Neural progenitor cell (in vitro differentiated cells): ENCODE results near the gene RAC2. TPM values are rescaled to one million over a fixed set of nuclear protein-coding genes. Genes with fewer than 3 reads are reported as not detected.

ENCODE experiments used
- DNase-seq: peaks from one replicate; pipeline ENCODE4 v3.0.0-alpha.2; 2016; ENCODE audit warnings: low spot score
- H2AFZ ChIP-seq: fragments of 200-600 bp; sonication (generic); replicated peaks from 2 replicates; pipeline ENCODE4 v1.6.1; 2016; ENCODE audit warnings: antibody characterized with exemption
- H3F3A ChIP-seq: fragments of 200-600 bp; sonication (generic); 2 replicates; pipeline ENCODE4 v1.6.1; 2016; ENCODE audit warnings: antibody characterized with exemption, low read depth
- H3K27ac ChIP-seq: fragments of 200-600 bp; sonication (generic); 2 replicates; pipeline ENCODE4 v1.5.1; 2016; ENCODE audit warnings: mild to moderate bottlenecking
- H3K27me3 ChIP-seq: fragments of 200-600 bp; sonication (generic); 2 replicates; pipeline ENCODE4 v1.6.1; 2016; ENCODE audit warnings: mild to moderate bottlenecking, moderate library complexity
- H3K36me3 ChIP-seq: fragments of 200-600 bp; sonication (generic); 2 replicates; pipeline ENCODE4 v1.5.1; 2016
- H3K4me1 ChIP-seq: fragments of 200-600 bp; sonication (generic); 2 replicates; pipeline ENCODE4 v1.6.1; 2016; ENCODE audit warnings: mixed run types
- H3K4me2 ChIP-seq: fragments of 200-600 bp; sonication (generic); 2 replicates; pipeline ENCODE4 v1.6.1; 2016
- H3K4me3 ChIP-seq: fragments of 200-600 bp; sonication (generic); 2 replicates; pipeline ENCODE4 v1.5.1; 2016
- H3K79me2 ChIP-seq: fragments of 200-600 bp; sonication (generic); 2 replicates; pipeline ENCODE4 v1.6.1; 2016; ENCODE audit warnings: low read depth
- H3K9ac ChIP-seq: fragments of 200-600 bp; sonication (generic); 2 replicates; pipeline ENCODE4 v1.6.1; 2016
- H3K9me3 ChIP-seq: fragments of 200-600 bp; sonication (generic); 2 replicates; pipeline ENCODE4 v1.5.1; 2016; ENCODE audit warnings: low read depth
- H4K20me1 ChIP-seq: fragments of 200-600 bp; sonication (generic); 2 replicates; pipeline ENCODE4 v1.6.1; 2016; ENCODE audit warnings: low read depth
- H3K27ac Mint-ChIP-seq: 3 replicates; pipeline ENCODE4 v1.8.0; 2021; ENCODE audit warnings: mixed read lengths
- H3K27me3 Mint-ChIP-seq: 2 replicates; pipeline ENCODE4 v1.8.0; 2022; ENCODE audit warnings: low read depth, mild to moderate bottlenecking, inconsistent platforms, moderate library complexity, mixed read lengths; ENCODE audit not compliant: insufficient read depth
- H3K36me3 Mint-ChIP-seq: 3 replicates; pipeline ENCODE4 v1.8.0; 2021; ENCODE audit warnings: mixed read lengths
- H3K4me1 Mint-ChIP-seq: 3 replicates; pipeline ENCODE4 v1.8.0; 2021; ENCODE audit warnings: mixed read lengths
- H3K4me3 Mint-ChIP-seq: 3 replicates; pipeline ENCODE4 v1.8.0; 2021; ENCODE audit warnings: mild to moderate bottlenecking, moderate library complexity, mixed read lengths
- H3K9me3 Mint-ChIP-seq: 3 replicates; pipeline ENCODE4 v1.8.0; 2020; ENCODE audit warnings: mixed read lengths
- EZH2 ChIP-seq: fragments of 200-600 bp; sonication (generic); IDR thresholded peaks from 2 replicates; pipeline ENCODE4 v1.6.1; 2017; ENCODE audit warnings: antibody characterized with exemption, mild to moderate bottlenecking, moderate library complexity
- EZH2phosphoT487 ChIP-seq: fragments of 200-600 bp; sonication (generic); IDR thresholded peaks from 2 replicates; pipeline ENCODE4 v1.6.1; 2017; ENCODE audit warnings: antibody characterized with exemption
- total RNA-seq: library from RNA; depleted of rRNA; stranded (reverse); fragments of >200 nt; gene quantifications from 2 replicates; pipeline ENCODE4 v1.2.3, GENCODE V29; 2015; ENCODE audit warnings: low replicate concordance
- TF ChIP-seq, protein P1 (sequence below): fragments of 200-600 bp; sonication (generic); IDR thresholded peaks from 2 replicates; pipeline ENCODE4 v1.5.1; 2017; ENCODE audit warnings: antibody characterized with exemption, mild to moderate bottlenecking

RAC2 gene
- total RNA-seq, 1 donor from 2014 or later: 1.7 TPM

DNA sequence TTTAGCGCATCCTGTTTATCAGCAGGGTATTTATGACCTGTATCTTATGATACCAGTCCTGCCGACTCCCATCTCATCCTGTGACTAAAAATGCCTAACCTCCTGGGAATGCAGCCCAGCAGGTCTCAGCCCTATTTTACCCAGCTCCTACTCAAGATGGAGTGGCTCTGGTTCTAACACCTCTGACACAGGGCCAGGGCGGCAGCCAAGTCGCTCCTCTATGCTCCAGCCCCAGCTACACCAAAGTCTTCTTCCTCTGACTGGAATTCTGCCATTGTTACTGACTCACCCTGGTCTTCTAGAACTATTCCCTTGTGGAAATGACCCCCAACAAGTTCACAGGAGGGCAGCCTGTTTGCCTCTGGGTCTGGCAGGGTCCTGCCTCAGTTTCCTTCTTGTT lies 48.1 kb downstream of the RAC2 start:
- Histone ChIP-seq H3K36me3 (no peaks in the 10 kb centered on the region), H3K27ac (no peak overlapping the region), H2AFZ (no peak overlapping the region), H3K4me1 (no peaks in the 10 kb centered on the region), H3K79me2 (no peaks in the 10 kb centered on the region), H3K27me3 (no peaks in the 10 kb centered on the region), H3K4me2 (no peak overlapping the region), H4K20me1 (no peaks in the 10 kb centered on the region), H3K9ac (no peak overlapping the region), H3K4me3 (no peak overlapping the region), H3F3A (peaks cover 14% of the 10 kb centered on the region), H3K9me3 (peaks cover 8% of the 10 kb centered on the region)
- H3K9me3 Mint-ChIP-seq: peaks cover 13% of the 10 kb centered on the region
- H3K27me3 Mint-ChIP-seq: peaks cover 4% of the 10 kb centered on the region
- peaks cover 20% of the 10 kb centered on the region for H3K4me1 Mint-ChIP-seq
- TF ChIP-seq, protein P1, sequence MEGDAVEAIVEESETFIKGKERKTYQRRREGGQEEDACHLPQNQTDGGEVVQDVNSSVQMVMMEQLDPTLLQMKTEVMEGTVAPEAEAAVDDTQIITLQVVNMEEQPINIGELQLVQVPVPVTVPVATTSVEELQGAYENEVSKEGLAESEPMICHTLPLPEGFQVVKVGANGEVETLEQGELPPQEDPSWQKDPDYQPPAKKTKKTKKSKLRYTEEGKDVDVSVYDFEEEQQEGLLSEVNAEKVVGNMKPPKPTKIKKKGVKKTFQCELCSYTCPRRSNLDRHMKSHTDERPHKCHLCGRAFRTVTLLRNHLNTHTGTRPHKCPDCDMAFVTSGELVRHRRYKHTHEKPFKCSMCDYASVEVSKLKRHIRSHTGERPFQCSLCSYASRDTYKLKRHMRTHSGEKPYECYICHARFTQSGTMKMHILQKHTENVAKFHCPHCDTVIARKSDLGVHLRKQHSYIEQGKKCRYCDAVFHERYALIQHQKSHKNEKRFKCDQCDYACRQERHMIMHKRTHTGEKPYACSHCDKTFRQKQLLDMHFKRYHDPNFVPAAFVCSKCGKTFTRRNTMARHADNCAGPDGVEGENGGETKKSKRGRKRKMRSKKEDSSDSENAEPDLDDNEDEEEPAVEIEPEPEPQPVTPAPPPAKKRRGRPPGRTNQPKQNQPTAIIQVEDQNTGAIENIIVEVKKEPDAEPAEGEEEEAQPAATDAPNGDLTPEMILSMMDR: no peak
- TF ChIP-seq EZH2 (no peak), EZH2phosphoT487 (no peak)
- H3K27ac Mint-ChIP-seq: no peak overlapping the region
- H3K4me3 Mint-ChIP-seq: no peak overlapping the region
- DNase-seq: no peak
- peaks cover 8% of the 10 kb centered on the region for H3K36me3 Mint-ChIP-seq

DNA sequence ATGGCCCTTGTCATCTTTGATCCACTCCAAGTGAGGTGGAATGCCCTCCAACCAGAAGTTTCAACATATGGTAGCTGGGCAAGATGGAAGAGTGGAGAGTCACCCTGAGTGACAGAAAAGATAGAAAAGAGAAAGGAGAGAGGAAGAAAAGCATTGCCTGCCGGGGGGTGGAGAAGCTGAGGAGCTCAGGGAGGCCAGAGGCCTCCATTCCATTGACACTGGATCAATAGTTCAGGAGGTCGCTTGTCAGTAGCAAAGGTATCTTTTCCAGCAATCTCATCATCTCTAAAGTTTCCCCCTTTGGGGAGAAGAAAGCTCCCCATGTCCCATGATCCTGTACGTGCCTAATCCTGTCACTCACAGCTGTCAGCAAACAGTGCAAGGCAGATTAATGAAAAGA lies 49.3 kb downstream of the RAC2 start:
- no peaks in the 10 kb centered on the region for H3K27me3 ChIP-seq
- H3K27ac Mint-ChIP-seq: peak overlapping the region; percentile 67
- no peak overlapping the region for H3K4me3 Mint-ChIP-seq
- TF ChIP-seq EZH2 (no peak), EZH2phosphoT487 (no peak)
- TF ChIP-seq, protein P1: no peak
- peaks cover 13% of the 10 kb centered on the region for H3K9me3 Mint-ChIP-seq
- H3K36me3 ChIP-seq: no peaks in the 10 kb centered on the region
- H3K79me2 ChIP-seq: no peaks in the 10 kb centered on the region
- H3K4me3 ChIP-seq: no peak overlapping the region
- no peak overlapping the region for H2AFZ ChIP-seq
- H3K36me3 Mint-ChIP-seq: peaks cover 11% of the 10 kb centered on the region
- no peak overlapping the region for H3K27ac ChIP-seq
- H3K4me2 ChIP-seq: no peak overlapping the region
- H3K4me1 Mint-ChIP-seq: peaks cover 20% of the 10 kb centered on the region
- peaks cover 8% of the 10 kb centered on the region for H3K9me3 ChIP-seq
- no peak for DNase-seq
- H3F3A ChIP-seq: peaks cover 20% of the 10 kb centered on the region
- H3K4me1 ChIP-seq: peaks cover 4% of the 10 kb centered on the region
- no peak overlapping the region for H3K9ac ChIP-seq
- H3K27me3 Mint-ChIP-seq: peaks cover 4% of the 10 kb centered on the region
- H4K20me1 ChIP-seq: no peaks in the 10 kb centered on the region

DNA sequence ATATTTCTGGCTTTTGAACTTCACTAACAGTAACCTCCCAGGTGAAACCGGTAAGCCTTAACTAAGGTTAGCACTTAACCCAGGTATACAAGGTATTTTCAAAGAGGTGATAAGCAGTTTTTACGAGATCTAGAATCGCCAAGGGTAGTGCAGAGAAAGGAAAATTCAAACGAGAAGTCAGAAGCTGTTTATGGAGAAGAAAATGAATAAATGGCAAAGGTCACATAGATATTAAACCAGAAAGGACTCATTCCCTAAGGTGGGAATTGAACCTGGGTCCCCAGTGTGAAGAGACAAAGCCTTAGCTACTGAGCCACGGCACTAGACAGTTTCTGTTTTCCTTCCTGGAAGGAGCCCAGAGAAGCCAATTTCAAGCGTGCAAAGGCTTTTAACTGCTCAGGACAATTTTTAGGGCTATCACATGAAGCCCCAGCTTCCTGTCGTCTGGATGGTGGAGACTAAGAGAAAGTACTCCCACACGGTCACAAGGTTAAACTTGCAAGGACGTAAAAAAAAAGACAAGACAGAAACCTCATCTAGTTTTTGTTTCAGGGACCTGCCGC lies 50.4 kb downstream of the RAC2 start:
- peaks cover 13% of the 10 kb centered on the region for H3K4me1 ChIP-seq
- H3K9ac ChIP-seq: no peak overlapping the region
- H2AFZ ChIP-seq: no peak overlapping the region
- H4K20me1 ChIP-seq: no peaks in the 10 kb centered on the region
- H3F3A ChIP-seq: peaks cover 26% of the 10 kb centered on the region
- TF ChIP-seq EZH2phosphoT487 (no peak), EZH2 (no peak)
- TF ChIP-seq, protein P1: no peak
- Mint-ChIP-seq H3K27ac (no peak overlapping the region), H3K27me3 (peaks cover 4% of the 10 kb centered on the region), H3K4me3 (no peak overlapping the region), H3K36me3 (peaks cover 14% of the 10 kb centered on the region), H3K9me3 (peaks cover 13% of the 10 kb centered on the region), H3K4me1 (peaks cover 28% of the 10 kb centered on the region)
- H3K9me3 ChIP-seq: peaks cover 8% of the 10 kb centered on the region
- H3K27ac ChIP-seq: no peak overlapping the region
- no peak overlapping the region for H3K4me2 ChIP-seq
- no peaks in the 10 kb centered on the region for H3K27me3 ChIP-seq
- H3K79me2 ChIP-seq: no peaks in the 10 kb centered on the region
- no peak overlapping the region for H3K4me3 ChIP-seq
- no peak for DNase-seq
- no peaks in the 10 kb centered on the region for H3K36me3 ChIP-seq
